HCT116 (cell line): ENCODE results near the gene SOX15. TPM values are rescaled to one million over a fixed set of nuclear protein-coding genes. Genes with fewer than 3 reads are reported as not detected.

Experiments
- ATAC-seq: fragments of 200-7000 bp; cut with Tn5 transposase; 2 replicates; pipeline ENCODE4 v1.9.1; 2020; ENCODE audit warnings: mild to moderate bottlenecking, moderate library complexity
- BruUV-seq: library from RNA; stranded (reverse); fragments of 400-500 nt; replicated peaks from 2 replicates; lab custom pipeline; 2021; lab: Mats Ljungman, UMichigan
- CTCF ChIA-PET: fragments of 300-600 bp; sonication (Branson Sonifier 250); formaldehyde crosslinking; loops from one replicate; lab custom pipeline; 2021; ENCODE audit warnings: antibody characterized with exemption; lab: Charles Lee
- POLR2A ChIA-PET: fragments of 300-600, 350-600 bp; sonication (Branson Sonifier 250); formaldehyde crosslinking; loops from one replicate; lab custom pipeline; 2021; ENCODE audit warnings: antibody characterized with exemption; lab: Charles Lee
- RAD21 ChIA-PET, 2 experiments: fragments of 300-600 bp; sonication (Branson Sonifier 250); formaldehyde crosslinking; loops; one replicate each; lab custom pipeline; 2023; ENCODE audit warnings: low total read pairs in 2 of 2; ENCODE audit not compliant: uncharacterized antibody in 2 of 2, unreplicated experiment in 2 of 2, low non-redundant PET in 1 of 2; lab: Charles Lee
- DNase-seq: peaks from one replicate; pipeline ENCODE4 v3.0.0-alpha.2; 2010; ENCODE audit warnings: low read depth, low spot score
- H2AFZ ChIP-seq: fragments of 200-600 bp; shearing (Covaris generic), sonication (generic); 2 replicates; pipeline ENCODE4 v1.6.1; 2017; ENCODE audit warnings: low read depth, mixed run types, mixed read lengths, antibody characterized with exemption, low read length; ENCODE audit not compliant: poor library complexity, severe bottlenecking
- H3K27ac ChIP-seq: 2 replicates; pipeline ENCODE4 v1.5.1; 2012; ENCODE audit warnings: low read depth, low read length
- H3K27me3 ChIP-seq: fragments of 200-600 bp; sonication (generic); 2 replicates; pipeline ENCODE4 v1.6.1; 2016; ENCODE audit warnings: mixed run types, low read length, mixed read lengths; ENCODE audit not compliant: insufficient read depth
- H3K36me3 ChIP-seq, 2 experiments: fragments of 200-500 bp in 1 of 2; fragments of 200-600 bp in 1 of 2; sonication (Bioruptor generic) in 1 of 2; sonication (generic) in 1 of 2; 2 replicates each; pipeline versions ENCODE4 v1.5.1 to v1.6.1; 2014 to 2016; ENCODE audit warnings: low read length in 2 of 2, inconsistent platforms in 1 of 2, mixed read lengths in 1 of 2, mixed run types in 1 of 2; ENCODE audit not compliant: insufficient read depth in 2 of 2, control insufficient read depth in 1 of 2
- H3K4me1 ChIP-seq, 2 experiments: fragments of 200-600 bp in 1 of 2; sonication (generic) in 1 of 2; 2 replicates each; pipeline versions ENCODE4 v1.5.1 to v1.6.1; 2012 to 2017; ENCODE audit warnings: low read length in 2 of 2, inconsistent platforms in 1 of 2, mild to moderate bottlenecking in 1 of 2, mixed read lengths in 1 of 2, mixed run types in 1 of 2, moderate library complexity in 1 of 2; ENCODE audit not compliant: insufficient read depth in 2 of 2, control insufficient read depth in 1 of 2
- H3K4me2 ChIP-seq: fragments of 200-600 bp; sonication (generic); 2 replicates; pipeline ENCODE4 v1.6.1; 2017; ENCODE audit warnings: mixed run types, low read length, mixed read lengths
- H3K4me3 ChIP-seq, 2 experiments: fragments of 200-600 bp in 1 of 2; sonication (generic) in 1 of 2; replicated peaks in 1 of 2; 2 replicates each; pipeline ENCODE4 v1.5.1; 2011 to 2016; ENCODE audit warnings: low read length in 2 of 2, control low read depth in 1 of 2, low read depth in 1 of 2, mild to moderate bottlenecking in 1 of 2, mixed read lengths in 1 of 2, mixed run types in 1 of 2
- H3K79me2 ChIP-seq: fragments of 200-600 bp; sonication (generic); 2 replicates; pipeline ENCODE4 v1.6.1; 2017; ENCODE audit warnings: mild to moderate bottlenecking, mixed run types, low read length, moderate library complexity, mixed read lengths; ENCODE audit not compliant: insufficient read depth
- H3K9ac ChIP-seq: fragments of 200-600 bp; sonication (generic); 2 replicates; pipeline ENCODE4 v1.6.1; 2016; ENCODE audit warnings: low read length, mixed read lengths
- H3K9me2 ChIP-seq: fragments of 200-600 bp; sonication (generic), shearing (Covaris generic); 2 replicates; pipeline ENCODE4 v1.6.1; 2017; ENCODE audit warnings: mixed run types, mild to moderate bottlenecking, moderate library complexity; ENCODE audit not compliant: insufficient read depth
- H3K9me3 ChIP-seq, 2 experiments: fragments of 200-500 bp in 1 of 2; fragments of 200-600 bp in 1 of 2; sonication (Bioruptor generic) in 1 of 2; sonication (generic) in 1 of 2; 2 replicates each; pipeline ENCODE4 v1.6.1; 2014 to 2017; ENCODE audit warnings: low read length in 2 of 2, mixed read lengths in 2 of 2, inconsistent platforms in 1 of 2, low read depth in 1 of 2, mild to moderate bottlenecking in 1 of 2, mixed run types in 1 of 2, moderate library complexity in 1 of 2; ENCODE audit not compliant: control insufficient read depth in 1 of 2, insufficient read depth in 1 of 2
- H4K20me1 ChIP-seq: fragments of 200-600 bp; sonication (generic), shearing (Covaris generic); 2 replicates; pipeline ENCODE4 v1.6.1; 2017; ENCODE audit warnings: mixed run types, mild to moderate bottlenecking, moderate library complexity; ENCODE audit not compliant: insufficient read depth
- CBX3 ChIP-seq: IDR thresholded peaks from 2 replicates; pipeline ENCODE4 v1.6.1; 2012; ENCODE audit warnings: low read depth
- CEBPB ChIP-seq: IDR thresholded peaks from 2 replicates; pipeline ENCODE4 v1.6.1; 2012; ENCODE audit warnings: low read depth
- EGR1 ChIP-seq: IDR thresholded peaks from 2 replicates; pipeline ENCODE4 v1.6.1; 2012; ENCODE audit warnings: low read depth
- ELF1 ChIP-seq: IDR thresholded peaks from 2 replicates; pipeline ENCODE4 v1.6.1; 2012; ENCODE audit warnings: low read depth, borderline replicate concordance
- EZH2 ChIP-seq: fragments of 200-600 bp; sonication (generic); IDR thresholded peaks from 2 replicates; pipeline ENCODE4 v1.6.1; 2017; ENCODE audit warnings: antibody characterized with exemption, mixed run types
- EZH2phosphoT487 ChIP-seq: fragments of 200-600 bp; IDR thresholded peaks from 2 replicates; pipeline ENCODE4 v1.6.1; 2018; ENCODE audit warnings: antibody characterized with exemption, borderline replicate concordance
- FOSL1 ChIP-seq: IDR thresholded peaks from 2 replicates; pipeline ENCODE4 v1.6.1; 2012; ENCODE audit warnings: low read depth
- JUND ChIP-seq: IDR thresholded peaks from 2 replicates; pipeline ENCODE4 v1.6.1; 2012
- POLR2A ChIP-seq: IDR thresholded peaks from 2 replicates; pipeline ENCODE4 v1.7.0; 2011; ENCODE audit warnings: borderline replicate concordance; ENCODE audit not compliant: insufficient read depth, insufficient read length; ENCODE audit errors: extremely low read depth
- POLR2AphosphoS5 ChIP-seq: IDR thresholded peaks from 2 replicates; pipeline ENCODE4 v1.6.1; 2011; ENCODE audit warnings: mild to moderate bottlenecking, low read depth, low read length, moderate library complexity
- RAD21 ChIP-seq: IDR thresholded peaks from 2 replicates; pipeline ENCODE4 v1.6.1; 2012; ENCODE audit warnings: low read depth, mild to moderate bottlenecking
- SP1 ChIP-seq: IDR thresholded peaks from 2 replicates; pipeline ENCODE4 v1.6.1; 2012; ENCODE audit warnings: low read depth
- SRF ChIP-seq: IDR thresholded peaks from 2 replicates; pipeline ENCODE4 v1.6.1; 2012; ENCODE audit warnings: low read depth
- ZFX ChIP-seq: fragments of 450-650 bp; IDR thresholded peaks from 2 replicates; pipeline ENCODE4 v1.6.1; 2017
- ZNF274 ChIP-seq: fragments of 200-500 bp; sonication (Bioruptor generic); IDR thresholded peaks from 2 replicates; pipeline ENCODE4 v1.6.1; 2014; ENCODE audit warnings: mild to moderate bottlenecking, low read depth, low read length, inconsistent platforms
- intact Hi-C: fragments of 100-400 bp; cut with micrococcal nuclease; formaldehyde crosslinking; loops from 2 replicates; pipeline ENCODE4 v1.10.0; 2022
- total RNA-seq: library from RNA; stranded (reverse); gene quantifications from one replicate; pipeline ENCODE4 v1.2.1, GENCODE V29; 2021; ENCODE audit not compliant: unreplicated experiment
- TF ChIP-seq, protein P1 (sequence below): IDR thresholded peaks from 2 replicates; pipeline ENCODE4 v1.6.1; 2012
- TF ChIP-seq, protein P2 (sequence below): IDR thresholded peaks from 2 replicates; pipeline ENCODE4 v1.6.1; 2011; ENCODE audit warnings: mild to moderate bottlenecking, low read length, moderate library complexity; ENCODE audit not compliant: insufficient replicate concordance; ENCODE audit errors: extremely low read depth
- TF ChIP-seq, protein P3 (sequence below): IDR thresholded peaks from 2 replicates; pipeline ENCODE4 v1.6.1; 2012; ENCODE audit warnings: low read depth

Gene SOX15
- total RNA-seq, 1 experiment from 2014 or later: 0.69 TPM

DNA sequence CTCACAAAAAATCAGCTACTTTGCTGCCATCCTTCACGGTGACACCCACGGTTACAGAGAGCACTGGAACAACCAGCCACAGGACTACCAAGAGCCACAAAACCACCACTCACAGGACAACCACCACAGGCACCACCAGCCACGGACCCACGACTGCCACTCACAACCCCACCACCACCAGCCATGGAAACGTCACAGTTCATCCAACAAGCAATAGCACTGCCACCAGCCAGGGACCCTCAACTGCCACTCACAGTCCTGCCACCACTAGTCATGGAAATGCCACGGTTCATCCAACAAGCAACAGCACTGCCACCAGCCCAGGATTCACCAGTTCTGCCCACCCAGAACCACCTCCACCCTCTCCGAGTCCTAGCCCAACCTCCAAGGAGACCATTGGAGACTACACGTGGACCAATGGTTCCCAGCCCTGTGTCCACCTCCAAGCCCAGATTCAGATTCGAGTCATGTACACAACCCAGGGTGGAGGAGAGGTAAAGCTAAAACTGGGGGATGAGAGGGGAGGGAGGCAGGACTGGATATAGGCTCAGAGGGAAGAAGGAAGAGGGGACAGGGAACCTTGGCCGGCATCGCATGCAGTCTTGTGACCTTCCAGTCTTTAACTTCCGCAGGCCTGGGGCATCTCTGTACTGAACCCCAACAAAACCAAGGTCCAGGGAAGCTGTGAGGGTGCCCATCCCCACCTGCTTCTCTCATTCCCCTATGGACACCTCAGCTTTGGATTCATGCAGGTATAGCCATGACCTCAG lies 9.9 kb downstream of the SOX15 start (continued):
- TF ChIP-seq ELF1 (no peak), EGR1 (no peak)

DNA sequence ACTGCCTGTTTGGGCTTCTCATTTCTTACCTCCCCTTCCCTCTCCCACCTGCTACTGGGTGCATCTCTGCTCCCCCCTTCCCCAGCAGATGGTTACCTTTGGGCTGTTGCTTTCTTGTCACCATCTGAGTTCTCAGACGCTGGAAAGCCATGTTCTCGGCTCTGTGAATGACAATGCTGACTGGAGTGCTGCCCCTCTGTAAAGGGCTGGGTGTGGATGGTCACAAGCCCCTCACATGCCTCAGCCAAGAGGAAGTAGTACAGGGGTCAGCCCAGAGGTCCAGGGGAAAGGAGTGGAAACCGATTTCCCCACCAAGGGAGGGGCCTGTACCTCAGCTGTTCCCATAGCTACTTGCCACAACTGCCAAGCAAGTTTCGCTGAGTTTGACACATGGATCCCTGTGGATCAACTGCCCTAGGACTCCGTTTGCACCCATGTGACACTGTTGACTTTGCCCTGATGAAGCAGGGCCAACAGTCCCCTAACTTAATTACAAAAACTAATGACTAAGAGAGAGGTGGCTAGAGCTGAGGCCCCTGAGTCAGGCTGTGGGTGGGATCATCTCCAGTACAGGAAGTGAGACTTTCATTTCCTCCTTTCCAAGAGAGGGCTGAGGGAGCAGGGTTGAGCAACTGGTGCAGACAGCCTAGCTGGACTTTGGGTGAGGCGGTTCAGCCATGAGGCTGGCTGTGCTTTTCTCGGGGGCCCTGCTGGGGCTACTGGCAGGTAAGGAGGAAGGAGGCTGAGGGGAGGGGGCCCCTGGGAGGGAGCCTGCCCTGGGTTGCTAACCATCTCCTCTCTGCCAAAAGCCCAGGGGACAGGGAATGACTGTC lies 10.7 kb downstream of the SOX15 start, which contains the start of gene CD68:
Gene CD68 (plus strand): TSS at position 638 of the 833 bp plus-strand sequence. CDS start 40 bp downstream, at position 678.
- ATAC-seq (peak; percentile 61), DNase-seq (peak; percentile 71)
- intact Hi-C loops: no loop called here
- Histone ChIP-seq H2AFZ (no peak within 1 kb of the TSS), H3K79me2 (peaks cover 66% of the 10 kb centered on the region), H3K4me3 (peak within 1 kb of the TSS; percentile 17 to 24), H3K9me2 (no peaks in the 10 kb centered on the region), H3K4me2 (peak within 1 kb of the TSS; percentile 58), H3K4me1 (peaks cover 12 to 75% of the 10 kb centered on the region in 2 experiments), H4K20me1 (peaks cover 29% of the 10 kb centered on the region; the same call in 1 of the 2 replicates), H3K9ac (peak within 1 kb of the TSS; percentile 45), H3K9me3 (no peaks in the 10 kb centered on the region), H3K36me3 (peaks cover 32 to 51% of the 10 kb centered on the region in 2 experiments), H3K27me3 (no peaks in the 10 kb centered on the region), H3K27ac (peak within 1 kb of the TSS; percentile 66)
- BruUV-seq: no TSS peak
- RAD21 ChIA-PET: no interaction called here
- CTCF ChIA-PET: interaction anchor here (1.2 kb wide), 2 partner anchors 19 to 462 kb away, joined by 3 to 5 read pairs; no protein-coding TSS in a partner anchor
- POLR2A ChIA-PET: interaction anchor here (0.7 to 1.7 kb wide), 5 partner anchors 20 to 462 kb away, joined by 3 to 10 read pairs (median 3); partner anchors contain the start of genes SAT2, SLC2A4, TP53 and WRAP53
- no peak for TF ChIP-seq SRF
- TF ChIP-seq RAD21: no peak
- TF ChIP-seq EZH2phosphoT487: no peak
- TF ChIP-seq EZH2: no peak
- no peak for TF ChIP-seq ZNF274
- TF ChIP-seq ELF1: no peak
- no peak for TF ChIP-seq ZFX
- TF ChIP-seq FOSL1: no peak; the same call in 1 of the 2 replicates
- TF ChIP-seq, protein P1, sequence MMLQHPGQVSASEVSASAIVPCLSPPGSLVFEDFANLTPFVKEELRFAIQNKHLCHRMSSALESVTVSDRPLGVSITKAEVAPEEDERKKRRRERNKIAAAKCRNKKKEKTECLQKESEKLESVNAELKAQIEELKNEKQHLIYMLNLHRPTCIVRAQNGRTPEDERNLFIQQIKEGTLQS: no peak
- TF ChIP-seq SP1: peak; percentile 63; the same call in 1 of the 2 replicates
- TF ChIP-seq, protein P2, sequence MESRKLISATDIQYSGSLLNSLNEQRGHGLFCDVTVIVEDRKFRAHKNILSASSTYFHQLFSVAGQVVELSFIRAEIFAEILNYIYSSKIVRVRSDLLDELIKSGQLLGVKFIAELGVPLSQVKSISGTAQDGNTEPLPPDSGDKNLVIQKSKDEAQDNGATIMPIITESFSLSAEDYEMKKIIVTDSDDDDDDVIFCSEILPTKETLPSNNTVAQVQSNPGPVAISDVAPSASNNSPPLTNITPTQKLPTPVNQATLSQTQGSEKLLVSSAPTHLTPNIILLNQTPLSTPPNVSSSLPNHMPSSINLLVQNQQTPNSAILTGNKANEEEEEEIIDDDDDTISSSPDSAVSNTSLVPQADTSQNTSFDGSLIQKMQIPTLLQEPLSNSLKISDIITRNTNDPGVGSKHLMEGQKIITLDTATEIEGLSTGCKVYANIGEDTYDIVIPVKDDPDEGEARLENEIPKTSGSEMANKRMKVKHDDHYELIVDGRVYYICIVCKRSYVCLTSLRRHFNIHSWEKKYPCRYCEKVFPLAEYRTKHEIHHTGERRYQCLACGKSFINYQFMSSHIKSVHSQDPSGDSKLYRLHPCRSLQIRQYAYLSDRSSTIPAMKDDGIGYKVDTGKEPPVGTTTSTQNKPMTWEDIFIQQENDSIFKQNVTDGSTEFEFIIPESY: no peak
- TF ChIP-seq CBX3: peak; percentile 66; the same call in 1 of the 2 replicates
- 0 out of 2 replicates have a peak, but pooled peaks have one; percentile 29 for TF ChIP-seq EGR1
- no peak; the same call in 1 of the 2 replicates for TF ChIP-seq CEBPB
- TF ChIP-seq, protein P3, sequence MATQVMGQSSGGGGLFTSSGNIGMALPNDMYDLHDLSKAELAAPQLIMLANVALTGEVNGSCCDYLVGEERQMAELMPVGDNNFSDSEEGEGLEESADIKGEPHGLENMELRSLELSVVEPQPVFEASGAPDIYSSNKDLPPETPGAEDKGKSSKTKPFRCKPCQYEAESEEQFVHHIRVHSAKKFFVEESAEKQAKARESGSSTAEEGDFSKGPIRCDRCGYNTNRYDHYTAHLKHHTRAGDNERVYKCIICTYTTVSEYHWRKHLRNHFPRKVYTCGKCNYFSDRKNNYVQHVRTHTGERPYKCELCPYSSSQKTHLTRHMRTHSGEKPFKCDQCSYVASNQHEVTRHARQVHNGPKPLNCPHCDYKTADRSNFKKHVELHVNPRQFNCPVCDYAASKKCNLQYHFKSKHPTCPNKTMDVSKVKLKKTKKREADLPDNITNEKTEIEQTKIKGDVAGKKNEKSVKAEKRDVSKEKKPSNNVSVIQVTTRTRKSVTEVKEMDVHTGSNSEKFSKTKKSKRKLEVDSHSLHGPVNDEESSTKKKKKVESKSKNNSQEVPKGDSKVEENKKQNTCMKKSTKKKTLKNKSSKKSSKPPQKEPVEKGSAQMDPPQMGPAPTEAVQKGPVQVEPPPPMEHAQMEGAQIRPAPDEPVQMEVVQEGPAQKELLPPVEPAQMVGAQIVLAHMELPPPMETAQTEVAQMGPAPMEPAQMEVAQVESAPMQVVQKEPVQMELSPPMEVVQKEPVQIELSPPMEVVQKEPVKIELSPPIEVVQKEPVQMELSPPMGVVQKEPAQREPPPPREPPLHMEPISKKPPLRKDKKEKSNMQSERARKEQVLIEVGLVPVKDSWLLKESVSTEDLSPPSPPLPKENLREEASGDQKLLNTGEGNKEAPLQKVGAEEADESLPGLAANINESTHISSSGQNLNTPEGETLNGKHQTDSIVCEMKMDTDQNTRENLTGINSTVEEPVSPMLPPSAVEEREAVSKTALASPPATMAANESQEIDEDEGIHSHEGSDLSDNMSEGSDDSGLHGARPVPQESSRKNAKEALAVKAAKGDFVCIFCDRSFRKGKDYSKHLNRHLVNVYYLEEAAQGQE: no peak
- TF ChIP-seq POLR2A: no peak
- peak; percentile 80; the same call in 1 of the 2 replicates for TF ChIP-seq POLR2AphosphoS5
- no peak; the same call in 1 of the 2 replicates for TF ChIP-seq JUND
